NCI-H510A treated with DMSO at 0.1 percent for 48 hours (cell line): ENCODE measurements around the gene ANKRD17.
"Not testable (repeated sequence)": the region's sequence is repeated elsewhere in the genome, so short reads cannot be mapped to it uniquely, and the experiment has no call there.

Experiments used
- DNase-seq: peaks from one replicate; lab custom pipeline; 2025; lab: John Stamatoyannopoulos, UW

ANKRD17 gene

GRCh38 chr4:73245955-73246354 is 12.6 kb downstream of the ANKRD17 start:
- no peak for DNase-seq

DNA sequence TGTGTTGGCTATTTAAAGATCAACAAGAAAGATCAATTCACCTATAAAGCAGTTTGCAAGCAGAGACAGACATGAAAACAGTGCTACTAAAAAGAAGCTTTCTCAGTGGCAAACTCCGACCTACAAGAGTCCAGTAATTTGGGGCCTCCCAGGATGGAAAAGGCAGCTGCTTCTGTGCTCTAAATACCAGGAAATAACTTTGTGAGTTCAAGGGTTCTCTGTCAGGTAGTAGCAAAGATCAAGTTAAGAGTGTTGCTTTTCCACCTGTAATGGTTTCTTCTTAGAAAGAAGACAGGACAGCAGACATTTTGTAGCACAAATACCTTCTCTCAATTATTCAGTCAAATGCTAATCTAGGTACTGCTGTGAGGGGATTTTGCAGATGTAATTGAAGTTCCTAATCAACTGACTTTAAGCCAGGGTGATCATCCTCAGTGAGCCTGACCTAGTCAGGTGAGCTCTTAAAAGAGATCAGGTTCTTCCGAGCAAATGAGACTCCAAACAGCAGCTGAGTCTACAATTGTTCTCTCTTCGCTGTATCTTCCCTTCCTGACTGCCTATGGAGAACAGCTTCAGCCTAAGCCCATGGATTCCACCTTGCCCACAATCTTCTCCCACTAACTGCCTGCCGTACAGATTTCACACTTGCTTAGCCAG is 13.5 kb downstream of the ANKRD17 start:
- DNase-seq = no peak

GRCh38 chr4:73237044-73237443 is 21.6 kb downstream of the ANKRD17 start:
- DNase-seq = no peak

- no peak for DNase-seq
Observed at GRCh38 chr4:73236151-73236550, 22.4 kb downstream of the ANKRD17 start.

GRCh38 chr4:73234712-73235111 is 23.9 kb downstream of the ANKRD17 start:
- DNase-seq = no peak

- DNase-seq = no peak
Observed at GRCh38 chr4:73231518-73232487, 26.8 kb downstream of the ANKRD17 start.

DNA sequence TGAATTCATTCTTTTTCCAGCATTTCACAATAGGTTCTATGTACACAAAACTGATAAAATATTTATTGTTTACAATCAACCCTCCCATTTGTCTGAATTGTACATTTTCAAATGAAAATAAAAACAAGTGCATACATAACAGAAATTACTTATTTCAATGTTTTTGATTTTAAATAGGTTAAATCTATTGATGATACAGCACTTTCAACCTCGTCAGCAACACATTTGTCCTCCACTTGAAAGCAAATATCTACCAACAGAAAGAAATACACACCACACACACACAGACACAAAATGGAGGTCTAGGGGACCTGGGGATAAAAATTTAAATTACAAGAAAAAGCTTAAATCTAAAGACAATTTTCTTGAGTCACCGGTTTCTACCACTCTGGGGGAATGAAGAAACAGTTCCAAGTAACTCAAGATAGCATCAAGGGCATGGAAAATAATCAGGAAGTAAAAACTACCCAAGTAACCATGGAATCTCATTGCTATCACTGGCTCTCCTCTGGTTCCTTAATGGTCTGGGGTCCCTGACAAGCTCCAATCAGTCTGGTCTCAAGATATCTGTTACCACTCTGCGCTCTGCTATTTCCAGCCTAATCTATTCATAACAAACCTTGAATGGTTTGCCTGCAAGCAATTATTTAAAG is 27.6 kb downstream of the ANKRD17 start:
- DNase-seq = no peak

DNA sequence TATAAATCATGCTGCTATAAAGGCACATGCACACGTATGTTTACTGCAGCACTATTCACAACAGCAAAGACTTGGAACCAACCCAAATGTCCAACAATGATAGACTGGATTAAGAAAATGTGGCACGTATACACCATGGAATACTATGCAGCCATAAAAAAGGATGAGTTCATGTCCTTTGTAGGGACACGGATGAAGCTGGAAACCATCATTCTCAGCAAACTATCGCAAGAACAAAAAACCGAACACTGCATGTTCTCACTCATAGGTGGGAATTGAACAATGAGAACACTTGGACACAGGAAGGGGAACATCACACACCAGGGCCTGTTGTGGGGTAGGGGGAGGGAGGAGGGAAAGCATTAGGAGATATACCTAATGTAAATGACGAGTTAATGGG is 29.8 kb downstream of the ANKRD17 start:
- not testable (repeated sequence) for DNase-seq

- no peak for DNase-seq
Observed at GRCh38 chr4:73224886-73225285, 33.7 kb downstream of the ANKRD17 start.

DNA sequence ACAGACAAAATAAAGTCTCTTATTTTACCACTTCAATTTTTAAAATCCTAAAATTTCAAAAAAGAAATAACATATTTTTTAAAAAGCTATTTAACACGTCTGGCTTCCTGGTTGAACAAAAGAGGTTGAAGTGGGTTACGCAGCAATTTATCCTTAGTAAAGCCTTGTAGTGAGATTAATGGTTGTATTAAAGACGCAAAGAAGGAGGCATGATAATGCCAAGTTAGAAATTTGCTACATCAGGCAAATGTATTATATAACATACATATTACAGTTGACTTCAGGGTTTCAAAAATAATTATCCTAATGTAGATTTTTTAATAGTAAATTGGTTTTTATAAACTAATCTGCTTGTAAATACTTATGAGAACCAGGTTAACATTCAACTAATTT is 35.3 kb downstream of the ANKRD17 start:
- DNase-seq = peak; percentile 98

DNA sequence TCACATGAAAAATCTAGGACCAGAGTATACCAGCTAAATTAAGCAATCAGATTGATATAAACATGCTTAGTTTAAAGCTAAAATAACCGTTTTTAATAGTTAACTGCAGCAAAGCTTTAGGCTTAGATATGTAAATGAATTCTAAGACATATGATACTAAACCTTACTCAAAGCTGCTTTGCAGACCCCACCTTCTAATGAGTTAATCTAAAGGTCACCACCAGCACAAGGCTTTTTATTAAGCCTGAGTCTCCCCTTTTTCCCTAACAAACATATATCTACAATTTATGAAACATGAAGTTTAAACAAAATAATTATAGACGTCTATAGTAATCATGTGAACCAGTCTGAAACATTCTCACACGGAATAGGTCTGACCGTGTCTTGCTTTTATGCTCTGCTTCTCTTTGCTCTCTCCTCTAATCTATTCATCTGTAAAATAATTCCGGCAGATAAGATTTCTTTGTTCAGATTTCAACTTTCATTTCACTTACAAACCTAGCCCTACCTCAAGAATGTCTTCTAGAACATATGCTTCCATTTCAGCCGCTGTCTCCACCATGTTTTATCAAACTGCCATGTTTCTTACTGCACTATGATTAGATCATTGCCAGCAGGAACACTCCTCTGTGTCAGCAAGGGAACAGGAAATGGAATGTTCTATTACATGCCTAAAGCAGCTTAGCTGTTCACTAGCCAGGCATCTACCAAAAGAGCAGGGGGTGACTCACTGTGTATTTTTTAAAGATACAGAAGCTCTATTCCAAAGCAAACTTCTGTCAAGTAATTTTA is 35.9 kb downstream of the ANKRD17 start:
- peak; percentile 98 for DNase-seq

GRCh38 chr4:73221734-73222133 is 36.9 kb downstream of the ANKRD17 start:
- DNase-seq = peak; percentile 30

- no peak for DNase-seq
Observed at GRCh38 chr4:73220815-73221214, 37.8 kb downstream of the ANKRD17 start.

GRCh38 chr4:73213916-73214653 is 44.5 kb downstream of the ANKRD17 start:
- no peak for DNase-seq

DNA sequence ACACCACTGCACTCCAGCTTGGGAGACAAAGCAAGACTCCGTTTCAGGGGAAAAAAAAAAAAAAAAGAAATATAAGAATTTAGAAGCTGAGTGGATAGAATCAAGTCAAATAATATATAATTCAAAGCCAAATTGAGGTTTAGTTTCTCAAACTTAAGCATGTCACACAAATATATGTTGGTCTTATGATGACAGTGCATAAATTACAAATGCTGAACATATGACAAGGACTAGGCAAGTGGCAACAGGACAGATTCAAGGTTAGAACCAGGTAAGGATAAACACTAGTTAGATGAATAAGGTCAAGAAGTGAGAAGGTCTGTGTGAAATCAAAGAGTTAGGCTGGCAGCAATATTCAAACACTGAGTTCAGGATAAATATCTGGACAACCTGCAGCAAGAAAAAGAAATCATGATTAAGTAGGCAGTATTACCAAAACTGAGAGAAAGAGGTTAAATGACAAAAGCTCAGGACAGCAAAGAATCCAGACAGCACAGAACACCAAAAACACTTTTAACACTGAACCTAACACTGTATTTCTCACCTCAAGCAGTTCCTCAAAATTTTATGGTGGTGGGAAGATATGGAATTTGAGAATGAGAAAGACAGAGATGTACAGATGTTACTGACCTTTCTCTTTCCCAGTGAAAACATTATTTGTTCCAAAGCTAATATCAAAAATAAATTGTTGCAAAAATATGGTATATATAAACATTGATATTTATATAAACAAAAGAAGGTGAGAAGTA is 45.4 kb downstream of the ANKRD17 start:
- DNase-seq = no peak

DNA sequence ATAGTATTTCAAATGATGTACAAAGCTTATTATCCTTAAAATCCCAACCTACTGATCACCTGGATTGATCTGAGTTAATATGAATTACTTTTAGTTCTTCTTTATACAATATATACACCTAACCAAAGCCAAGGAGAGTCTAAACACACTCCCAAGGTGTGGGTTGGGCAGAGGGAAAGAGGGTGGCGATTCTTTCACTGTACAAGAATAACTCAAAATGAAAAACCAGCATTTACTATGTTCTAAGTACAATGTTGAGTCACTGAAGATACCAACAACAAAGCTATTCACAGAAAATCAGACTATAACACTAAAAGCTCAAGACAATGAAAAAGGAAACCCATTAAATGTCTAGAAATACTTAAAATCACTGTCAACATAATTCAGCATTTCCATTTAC is 46.6 kb downstream of the ANKRD17 start:
- no peak for DNase-seq

DNA sequence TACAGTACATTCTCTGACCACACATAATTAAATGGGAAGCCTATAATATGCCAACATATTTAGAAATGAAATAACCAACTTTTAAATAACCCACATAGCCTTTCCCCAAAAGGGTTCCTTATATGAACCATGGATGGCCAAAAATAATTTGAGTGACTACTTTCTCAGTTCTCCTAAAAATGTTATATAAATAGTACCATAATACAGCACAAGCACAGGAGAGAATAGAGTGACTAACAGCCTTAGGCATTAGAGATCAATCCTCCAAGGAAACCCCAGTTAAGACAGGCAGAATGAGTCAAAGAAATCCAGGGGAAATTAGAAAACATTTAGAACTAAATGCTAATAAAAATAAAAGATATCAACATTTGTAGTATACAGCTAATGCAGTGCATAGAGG is 50.2 kb downstream of the ANKRD17 start:
- no peak for DNase-seq

DNA sequence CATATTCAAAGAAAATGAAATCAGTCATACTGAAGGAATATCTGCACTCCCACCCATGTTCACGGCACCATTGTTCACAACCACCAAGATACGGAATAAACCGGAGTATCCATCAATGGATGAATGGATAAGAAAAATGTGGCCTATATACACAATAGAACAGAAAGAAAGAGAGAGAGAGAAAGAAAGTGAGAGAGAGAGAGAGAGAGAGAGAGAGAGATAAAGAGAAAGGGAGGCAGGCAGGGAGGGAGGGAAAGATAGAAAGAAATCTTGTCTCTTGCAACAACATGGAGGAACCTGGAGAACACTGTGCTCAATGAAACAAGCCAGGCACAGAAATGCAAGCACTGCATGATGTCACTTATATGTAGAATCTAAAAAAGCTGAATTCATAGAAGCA is 52.4 kb downstream of the ANKRD17 start:
- DNase-seq = no peak

DNA sequence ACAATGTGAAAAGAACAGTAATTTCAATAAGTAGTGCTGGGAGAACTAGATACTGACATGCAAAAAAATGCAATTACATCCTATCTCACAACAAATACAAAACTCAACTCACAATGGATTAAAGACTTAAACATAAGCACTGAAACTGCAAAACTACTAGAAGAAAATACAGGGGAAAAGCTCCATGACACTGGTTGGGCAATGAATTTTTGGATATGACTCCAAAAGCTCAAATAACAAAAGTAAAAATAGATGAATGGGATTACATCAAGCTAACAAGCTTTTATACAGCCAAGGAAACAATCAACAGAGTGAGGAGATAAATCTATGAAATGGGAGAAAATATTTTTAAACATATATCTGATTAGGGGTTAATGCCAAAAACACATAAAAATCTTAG is 53.1 kb downstream of the ANKRD17 start:
- DNase-seq = no peak

- not testable (repeated sequence) for DNase-seq
Observed at GRCh38 chr4:73203976-73204375, 54.6 kb downstream of the ANKRD17 start.

DNA sequence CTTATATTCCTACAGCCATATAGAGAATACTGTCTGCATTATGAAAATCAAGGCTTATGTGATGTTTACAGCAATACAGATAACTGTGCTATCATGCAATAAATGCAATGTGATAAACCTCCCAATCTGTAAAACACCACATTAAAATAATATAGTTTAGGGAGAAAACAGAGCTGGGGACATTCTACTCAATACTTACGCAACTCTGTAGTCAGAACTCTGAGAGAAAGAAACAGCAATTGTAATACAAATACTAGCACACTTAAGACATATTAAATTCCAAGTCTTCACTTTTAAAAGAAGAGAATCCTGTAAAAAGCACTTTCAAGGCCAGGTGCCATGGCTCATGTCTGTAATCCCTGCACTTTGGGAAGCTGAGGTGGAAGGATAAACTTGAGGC is 61.4 kb downstream of the ANKRD17 start:
- DNase-seq = no peak
